ENCODE measurements around the gene ZFAND3.

DNA sequence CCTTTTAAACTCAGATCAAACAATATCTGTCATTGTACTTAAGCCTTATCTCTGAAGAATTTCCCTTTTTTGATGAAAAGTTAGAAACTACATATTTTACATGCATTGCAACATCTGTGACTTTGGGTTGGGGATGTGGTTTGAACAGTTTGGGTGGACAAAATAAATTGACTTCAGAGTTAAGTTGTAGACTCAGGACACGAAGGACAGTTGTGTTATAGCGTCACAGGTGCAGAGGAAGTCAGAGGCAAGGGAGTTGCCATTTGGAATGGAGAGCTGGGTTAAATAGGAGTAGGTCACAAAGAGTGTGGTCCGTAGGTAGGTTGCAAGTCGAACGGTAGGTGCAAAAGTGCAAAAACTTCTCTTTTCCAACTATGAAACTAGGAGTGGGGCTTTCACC, 46.0 kb downstream of the ZFAND3 start:
- TF ChIP-seq, protein P1, sequence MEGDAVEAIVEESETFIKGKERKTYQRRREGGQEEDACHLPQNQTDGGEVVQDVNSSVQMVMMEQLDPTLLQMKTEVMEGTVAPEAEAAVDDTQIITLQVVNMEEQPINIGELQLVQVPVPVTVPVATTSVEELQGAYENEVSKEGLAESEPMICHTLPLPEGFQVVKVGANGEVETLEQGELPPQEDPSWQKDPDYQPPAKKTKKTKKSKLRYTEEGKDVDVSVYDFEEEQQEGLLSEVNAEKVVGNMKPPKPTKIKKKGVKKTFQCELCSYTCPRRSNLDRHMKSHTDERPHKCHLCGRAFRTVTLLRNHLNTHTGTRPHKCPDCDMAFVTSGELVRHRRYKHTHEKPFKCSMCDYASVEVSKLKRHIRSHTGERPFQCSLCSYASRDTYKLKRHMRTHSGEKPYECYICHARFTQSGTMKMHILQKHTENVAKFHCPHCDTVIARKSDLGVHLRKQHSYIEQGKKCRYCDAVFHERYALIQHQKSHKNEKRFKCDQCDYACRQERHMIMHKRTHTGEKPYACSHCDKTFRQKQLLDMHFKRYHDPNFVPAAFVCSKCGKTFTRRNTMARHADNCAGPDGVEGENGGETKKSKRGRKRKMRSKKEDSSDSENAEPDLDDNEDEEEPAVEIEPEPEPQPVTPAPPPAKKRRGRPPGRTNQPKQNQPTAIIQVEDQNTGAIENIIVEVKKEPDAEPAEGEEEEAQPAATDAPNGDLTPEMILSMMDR (conservative IDR thresholded peaks at IDR 0.05; ENCODE audit: low read depth in 2 of 2): no peak
- no peak for TF ChIP-seq CREB1 (CRISPR knock-in tag; IDR thresholded peaks at IDR 0.05; ENCODE audit: low read depth)

Measured in GM23338 (cell line).